HuH-7 (cell line): ENCODE data around the gene NEK1.

Experiments used
- DNase-seq: peaks from one replicate; pipeline ENCODE4 v3.0.0; 2011; ENCODE audit warnings: low spot score

NEK1 gene

DNA sequence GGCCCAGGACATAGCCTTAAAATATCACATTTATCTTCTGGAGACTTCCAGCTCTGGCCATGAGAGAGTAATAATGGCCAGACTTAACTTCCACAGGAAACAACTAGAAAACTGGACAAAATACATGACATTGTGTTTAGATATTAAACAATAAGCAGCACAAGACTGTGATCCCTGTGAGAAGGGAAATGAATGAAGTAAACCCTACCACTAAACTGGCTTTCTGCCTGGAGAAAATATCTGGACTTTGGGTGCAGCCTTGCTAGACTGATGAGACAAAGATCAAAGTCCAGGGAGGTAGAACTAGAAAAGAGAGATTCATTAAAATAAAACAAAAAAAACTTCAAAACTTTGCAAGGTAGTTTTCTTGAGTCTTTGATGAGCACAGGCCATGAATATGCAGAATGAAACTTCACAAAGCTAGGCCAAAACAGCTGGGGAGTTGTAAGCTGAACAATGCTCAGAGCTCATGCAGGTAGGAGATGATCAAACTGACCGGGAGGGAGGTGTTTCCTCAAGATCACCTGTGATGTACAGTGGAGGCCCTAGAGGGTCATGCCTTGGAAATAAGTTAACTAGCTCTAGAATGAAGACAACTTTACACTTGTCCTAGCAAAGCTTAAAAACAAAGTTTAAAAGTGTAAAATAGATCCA lies 194.6 kb downstream of the NEK1 start:
- no peak for DNase-seq

- DNase-seq, result no peak
These were observed 195.4 kb downstream of the NEK1 start for GRCh38 chr4:169416997-169417396.

DNA sequence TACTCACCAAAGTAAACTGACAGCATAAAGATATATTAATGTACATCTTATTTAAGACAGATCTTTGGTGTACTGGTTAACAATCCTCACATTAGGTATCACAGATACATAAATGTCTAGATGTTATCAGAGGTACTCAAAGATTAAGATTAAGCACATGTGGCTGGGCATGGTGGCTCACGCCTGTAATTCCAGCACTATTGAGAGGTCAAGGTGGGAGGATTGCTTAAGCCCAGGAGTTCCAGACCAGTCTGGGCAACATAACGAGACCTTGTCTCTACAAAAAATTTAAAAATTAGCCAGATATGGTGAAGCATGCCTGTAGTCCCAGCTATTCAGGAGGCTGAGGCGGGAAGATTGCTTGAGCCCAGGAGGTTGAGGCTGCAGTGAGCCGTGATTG lies 195.9 kb downstream of the NEK1 start:
- no peak for DNase-seq

DNA sequence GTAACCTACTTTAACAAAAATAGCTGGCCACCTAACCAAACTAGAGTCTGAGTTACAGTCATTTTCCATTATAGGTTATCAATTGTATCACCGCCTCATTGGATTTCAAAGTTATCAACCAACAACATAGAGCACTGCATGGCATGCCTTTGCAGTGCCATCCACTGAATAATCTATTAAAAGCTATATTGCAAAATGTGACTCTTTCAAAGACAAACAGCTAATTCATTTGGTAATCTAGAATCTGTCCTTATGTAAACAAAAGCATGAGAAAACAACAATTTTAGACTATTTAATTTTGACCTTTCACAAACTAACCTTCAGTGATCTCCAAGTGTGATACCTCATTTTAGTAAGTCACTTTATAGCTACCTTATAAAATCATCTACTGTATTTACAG lies 197.5 kb downstream of the NEK1 start:
- DNase-seq, result no peak

GRCh38 chr4:169412046-169412445 lies 200.3 kb downstream of the NEK1 start:
- DNase-seq, result no peak

DNA sequence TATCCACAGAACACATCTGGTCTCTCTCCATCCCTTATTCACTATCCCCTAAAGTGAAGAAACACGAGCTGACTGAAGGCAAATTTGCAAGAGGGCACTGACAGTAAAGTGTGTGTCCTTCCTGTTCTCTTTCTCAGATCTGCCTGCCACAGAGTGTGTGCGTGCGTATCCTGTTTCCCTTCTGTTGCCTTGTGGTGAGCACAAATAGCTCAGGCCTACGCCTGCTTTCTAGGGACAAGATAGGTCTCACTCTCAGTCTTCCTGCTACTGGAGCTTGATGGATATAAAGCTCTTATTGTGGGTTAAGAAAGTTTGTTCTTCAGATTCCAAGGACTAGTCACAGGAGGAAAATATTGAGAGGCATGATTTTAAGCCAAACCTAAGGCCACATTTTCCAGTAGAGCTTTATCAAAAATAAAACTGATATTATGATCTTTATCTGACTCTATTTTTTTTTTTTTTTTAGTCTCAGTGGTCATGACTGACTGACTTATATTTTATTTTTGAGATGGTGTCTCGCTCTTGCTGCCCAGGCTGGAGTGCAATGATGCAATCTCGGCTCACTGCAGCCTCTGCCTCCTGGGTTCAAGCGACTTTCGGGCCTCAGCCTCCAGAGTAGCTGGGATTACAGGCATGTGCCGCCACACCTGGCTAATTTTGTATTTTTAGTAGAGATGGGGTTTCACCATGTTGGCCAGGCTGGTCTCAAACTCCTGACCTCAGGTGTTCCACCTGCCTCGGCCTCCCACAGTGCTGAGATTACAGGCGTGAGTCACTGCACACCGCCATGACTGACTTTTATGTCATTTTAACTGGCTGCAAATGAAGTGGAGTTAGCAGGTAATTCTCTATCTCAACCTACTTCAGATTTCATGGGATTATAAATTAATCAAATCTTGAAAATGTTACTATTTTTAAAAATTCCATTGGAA lies 201.3 kb downstream of the NEK1 start:
- DNase-seq, result no peak

- DNase-seq, result no peak
These were observed 205.1 kb downstream of the NEK1 start for GRCh38 chr4:169407217-169407845.

GRCh38 chr4:169404960-169405359 lies 207.4 kb downstream of the NEK1 start:
- DNase-seq, result no peak

DNA sequence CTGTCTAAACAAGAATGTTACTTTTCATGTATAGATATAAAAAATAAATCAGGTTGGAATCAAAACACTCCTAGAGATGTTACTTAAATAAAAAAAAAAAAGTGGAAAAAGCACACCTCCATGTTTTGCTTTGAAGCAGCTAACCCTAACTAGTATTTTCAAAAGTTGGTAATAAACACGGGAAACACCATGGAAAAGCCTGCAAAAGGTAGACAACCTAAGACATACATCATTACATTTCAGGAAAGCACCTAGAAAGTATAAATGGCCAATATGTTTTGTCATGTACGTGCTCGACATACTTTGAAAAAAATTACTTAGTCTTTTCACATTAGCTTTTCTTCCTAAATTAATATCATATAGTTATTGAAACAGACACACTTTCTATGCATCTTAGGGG lies 211.6 kb downstream of the NEK1 start:
- DNase-seq, result no peak

- DNase-seq, result no peak
These were observed 212.2 kb downstream of the NEK1 start for GRCh38 chr4:169399976-169400767.

DNA sequence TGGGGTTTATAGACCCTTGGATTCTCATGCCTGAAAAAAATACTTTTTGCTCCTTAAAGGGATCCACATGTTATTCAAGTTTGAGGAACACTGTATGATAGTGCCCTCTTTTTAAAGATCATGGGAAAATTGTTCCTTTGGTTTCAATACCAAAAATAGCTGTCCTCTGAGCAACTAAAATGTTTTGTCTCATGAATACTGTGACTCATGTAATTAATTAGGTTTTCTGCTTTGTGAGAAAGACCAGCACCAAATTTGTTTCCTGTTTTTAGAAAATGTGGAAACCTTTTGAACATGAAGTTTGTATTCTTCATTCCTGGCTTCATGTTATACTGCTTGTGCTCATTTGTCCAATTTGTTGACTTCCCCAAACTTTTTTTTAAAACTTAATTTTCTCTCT lies 214.1 kb downstream of the NEK1 start:
- DNase-seq, result no peak

- DNase-seq, result no peak
These were observed 214.6 kb downstream of the NEK1 start for GRCh38 chr4:169397762-169398161.

GRCh38 chr4:169385376-169385775 lies 227.0 kb downstream of the NEK1 start:
- no peak for DNase-seq

- no peak for DNase-seq
These were observed 227.6 kb downstream of the NEK1 start for GRCh38 chr4:169384779-169385178.

DNA sequence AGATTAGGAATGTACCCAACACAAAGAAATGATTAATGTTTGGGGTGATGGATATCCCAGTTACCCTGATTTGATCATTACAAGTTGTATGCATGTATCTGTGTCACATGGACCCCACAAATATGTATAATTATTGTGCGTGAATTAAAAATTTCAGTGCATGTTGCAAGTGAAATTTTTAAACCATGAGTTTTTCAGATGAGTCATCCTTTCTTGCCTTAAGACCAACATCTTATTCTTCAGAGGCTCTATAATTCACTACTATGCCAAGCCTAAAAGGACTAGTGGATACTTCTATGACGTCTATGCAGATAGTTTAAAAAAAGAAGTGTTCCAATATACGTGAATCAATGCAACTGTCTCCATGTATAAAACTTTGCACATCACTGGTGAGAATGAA lies 228.7 kb downstream of the NEK1 start:
- DNase-seq, result no peak

DNA sequence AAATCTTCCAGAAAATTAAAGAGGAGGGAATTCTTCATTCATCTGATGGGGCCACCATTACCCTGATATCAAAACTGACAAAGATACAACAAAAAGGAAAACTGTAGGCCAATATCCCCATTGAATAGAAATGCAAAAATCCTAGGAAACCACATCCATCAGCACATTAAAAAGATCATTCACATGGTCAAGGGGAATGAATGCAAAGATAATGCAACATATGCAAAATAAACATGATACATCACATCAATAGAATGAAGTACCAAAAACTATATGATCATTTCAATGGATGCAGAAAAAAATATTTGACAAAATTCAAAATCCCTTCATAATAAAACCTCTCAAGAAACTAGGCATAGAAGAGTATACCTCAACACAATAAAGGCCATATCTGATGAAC lies 232.7 kb downstream of the NEK1 start:
- DNase-seq, result no peak

GRCh38 chr4:169377367-169377766 lies 235.0 kb downstream of the NEK1 start:
- no peak for DNase-seq

- no peak for DNase-seq
These were observed 236.0 kb downstream of the NEK1 start for GRCh38 chr4:169376421-169376820.

DNA sequence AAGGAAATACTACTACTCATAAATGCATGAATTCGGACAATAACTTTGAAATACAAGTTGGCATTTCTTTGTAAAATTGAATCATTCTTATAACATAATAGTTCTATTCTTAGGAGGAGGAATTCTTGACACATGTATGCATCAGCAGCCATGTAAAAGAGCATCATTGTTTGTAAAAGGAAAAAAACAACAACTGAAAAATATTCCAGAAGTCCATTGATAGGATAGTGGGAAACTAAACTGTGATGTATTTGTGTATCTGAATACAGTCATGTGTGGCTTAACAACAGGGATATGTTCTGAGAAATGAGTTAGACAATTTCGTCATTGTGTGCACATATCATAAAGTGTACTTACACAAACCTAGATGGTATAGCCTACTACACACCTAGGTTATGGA lies 239.6 kb downstream of the NEK1 start:
- DNase-seq, result no peak

GRCh38 chr4:169369634-169370033 lies 242.7 kb downstream of the NEK1 start:
- no peak for DNase-seq

GRCh38 chr4:169367826-169368225 lies 244.6 kb downstream of the NEK1 start:
- DNase-seq, result no peak

DNA sequence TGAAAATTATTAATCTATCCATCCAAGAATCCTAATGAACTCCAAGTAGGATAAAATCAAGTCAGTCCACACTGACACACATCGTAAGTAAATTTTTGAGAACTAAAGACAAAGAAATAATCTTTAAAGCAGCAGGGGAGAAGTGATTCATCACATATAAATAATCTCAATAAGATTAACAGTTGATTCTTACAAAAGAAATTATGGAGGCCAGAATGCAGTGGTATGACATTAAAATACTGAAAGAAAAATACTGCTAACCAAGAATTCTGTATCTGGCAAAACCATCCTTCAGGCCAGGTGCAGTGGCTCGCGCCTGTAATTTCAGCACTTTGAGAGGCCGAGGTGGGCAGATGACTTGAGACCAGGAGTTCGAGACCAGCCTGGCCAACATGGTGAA lies 245.6 kb downstream of the NEK1 start:
- DNase-seq, result no peak
